Retina (tissue), 1 donor: ENCODE data around the gene WFDC12.

ENCODE experiments used
- DNase-seq: peaks from one replicate; pipeline ENCODE4 v3.0.0-alpha.2; 2016

Gene WFDC12

GRCh38 chr20:45114465-45115385, 9.5 kb downstream of the WFDC12 start, which contains the start of gene WFDC5:
Gene WFDC5 (minus strand): TSS chr20:45115174. CDS start chr20:45115083, 91 bp downstream.
- peak; percentile 9 for DNase-seq

GRCh38 chr20:45113865-45114264, 10.4 kb downstream of the WFDC12 start:
- no peak for DNase-seq

- no peak for DNase-seq
These were observed 11.5 kb downstream of the WFDC12 start for GRCh38 chr20:45112754-45113153.

- DNase-seq = peak; percentile 47
These were observed 12.3 kb downstream of the WFDC12 start for GRCh38 chr20:45111799-45112471.

GRCh38 chr20:45111285-45111684, 13.0 kb downstream of the WFDC12 start:
- DNase-seq = peak; percentile 72

GRCh38 chr20:45110301-45110700, 14.0 kb downstream of the WFDC12 start:
- no peak for DNase-seq

- no peak for DNase-seq
These were observed 14.6 kb downstream of the WFDC12 start for GRCh38 chr20:45109634-45110033.

- no peak for DNase-seq
These were observed 18.9 kb downstream of the WFDC12 start for GRCh38 chr20:45105317-45105716.

- no peak for DNase-seq
These were observed 19.5 kb downstream of the WFDC12 start for GRCh38 chr20:45104786-45105185.

GRCh38 chr20:45103072-45103471, 21.2 kb downstream of the WFDC12 start:
- DNase-seq = no peak

- no peak for DNase-seq
These were observed 22.9 kb downstream of the WFDC12 start for GRCh38 chr20:45101333-45101850.

GRCh38 chr20:45100563-45101245, 23.6 kb downstream of the WFDC12 start, which contains the start of gene KCNS1:
Gene KCNS1 (minus strand): TSS chr20:45101127. CDS start chr20:45099236, 1,891 bp downstream.
- DNase-seq = peak; percentile 69

GRCh38 chr20:45098103-45098773, 26.0 kb downstream of the WFDC12 start:
- DNase-seq = peak; percentile 83

- DNase-seq = peak; percentile 82
These were observed 26.7 kb downstream of the WFDC12 start for GRCh38 chr20:45097485-45098102.

GRCh38 chr20:45096781-45097180, 27.5 kb downstream of the WFDC12 start:
- DNase-seq = no peak

GRCh38 chr20:45095805-45096238, 28.4 kb downstream of the WFDC12 start:
- DNase-seq = peak; percentile 43

- DNase-seq = no peak
These were observed 29.2 kb downstream of the WFDC12 start for GRCh38 chr20:45094864-45095574.

GRCh38 chr20:45094201-45094600, 30.1 kb downstream of the WFDC12 start:
- no peak for DNase-seq

- DNase-seq = no peak
These were observed 31.4 kb downstream of the WFDC12 start for GRCh38 chr20:45092898-45093297.

- DNase-seq = no peak
These were observed 32.9 kb downstream of the WFDC12 start for GRCh38 chr20:45091366-45091765.

GRCh38 chr20:45090481-45090880, 33.8 kb downstream of the WFDC12 start:
- no peak for DNase-seq
